ENCODE measurements around the gene ADGRD1.

Gene ADGRD1

DNA sequence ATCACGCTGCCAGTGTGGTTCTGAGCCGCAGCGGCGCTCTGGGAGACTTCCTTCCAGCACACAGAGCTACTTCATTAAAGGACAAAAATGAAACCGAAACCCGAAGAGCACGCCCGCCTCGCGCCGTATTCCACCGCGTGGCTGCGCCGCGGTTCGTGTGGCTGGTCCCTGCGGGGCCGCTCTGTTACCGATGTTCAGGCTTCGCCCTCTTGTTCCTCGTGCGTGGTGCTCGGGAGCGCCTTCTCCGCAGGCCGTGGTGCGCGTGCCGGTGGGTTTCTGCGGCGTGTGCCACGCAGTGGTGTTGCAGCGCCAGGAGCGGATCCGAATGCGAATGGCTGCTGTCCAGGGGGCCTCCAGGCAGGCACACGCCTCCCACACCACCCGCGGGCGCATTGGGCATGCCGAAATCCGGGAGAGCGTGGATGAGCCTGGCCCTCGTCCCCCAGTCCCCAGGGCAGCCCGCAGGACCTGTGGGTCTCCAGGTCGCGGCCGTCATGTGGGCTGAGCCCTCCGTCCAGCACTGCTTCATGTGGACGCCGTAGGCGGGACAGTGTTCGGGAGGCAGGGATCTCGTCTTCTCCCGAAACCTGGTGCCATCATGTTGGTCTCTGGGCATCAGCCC is 91.2 kb downstream of the ADGRD1 start:
- peak in 1 of 5 experiments; percentile 41 for DNase-seq

DNA sequence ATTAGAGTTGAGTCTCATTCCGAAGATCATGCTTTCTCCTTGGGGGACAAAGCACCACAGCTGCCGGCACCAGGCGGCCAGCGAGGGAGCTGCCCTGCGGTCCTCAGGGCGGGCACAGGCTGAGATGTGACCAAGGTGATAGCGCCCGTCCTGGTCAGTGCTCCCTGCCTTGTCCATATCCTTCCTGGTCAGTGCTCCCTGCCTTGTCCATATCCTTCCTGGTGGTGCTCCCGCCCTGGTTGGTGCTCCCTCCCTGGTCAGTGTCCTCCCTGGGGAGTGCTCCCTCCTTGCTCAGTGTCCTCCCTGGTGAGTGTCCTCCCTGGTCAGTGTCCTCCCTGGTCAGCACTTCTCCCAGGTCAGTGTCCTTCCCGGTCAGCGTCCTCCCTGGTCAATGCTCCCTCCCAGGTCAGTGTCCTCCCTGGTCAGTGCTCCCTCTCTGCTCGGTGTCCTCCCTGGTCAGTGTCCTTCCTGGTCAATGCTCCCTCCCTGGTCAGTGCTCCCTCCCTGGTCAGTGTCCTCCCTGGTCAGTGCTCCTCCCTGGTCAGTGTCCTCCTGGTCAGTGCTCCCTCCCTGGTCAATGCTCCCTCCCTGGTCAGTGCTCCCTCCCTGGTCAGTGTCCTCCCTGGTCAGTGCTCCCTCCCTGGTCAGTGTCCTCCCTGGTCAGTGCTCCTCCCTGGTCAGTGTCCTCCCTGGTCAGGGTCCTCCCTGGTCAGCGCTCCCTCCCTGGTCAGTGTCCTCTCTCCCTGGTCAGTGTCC is 92.2 kb downstream of the ADGRD1 start:
- DNase-seq: peak in 1 of 5 experiments; percentile 21

DNA sequence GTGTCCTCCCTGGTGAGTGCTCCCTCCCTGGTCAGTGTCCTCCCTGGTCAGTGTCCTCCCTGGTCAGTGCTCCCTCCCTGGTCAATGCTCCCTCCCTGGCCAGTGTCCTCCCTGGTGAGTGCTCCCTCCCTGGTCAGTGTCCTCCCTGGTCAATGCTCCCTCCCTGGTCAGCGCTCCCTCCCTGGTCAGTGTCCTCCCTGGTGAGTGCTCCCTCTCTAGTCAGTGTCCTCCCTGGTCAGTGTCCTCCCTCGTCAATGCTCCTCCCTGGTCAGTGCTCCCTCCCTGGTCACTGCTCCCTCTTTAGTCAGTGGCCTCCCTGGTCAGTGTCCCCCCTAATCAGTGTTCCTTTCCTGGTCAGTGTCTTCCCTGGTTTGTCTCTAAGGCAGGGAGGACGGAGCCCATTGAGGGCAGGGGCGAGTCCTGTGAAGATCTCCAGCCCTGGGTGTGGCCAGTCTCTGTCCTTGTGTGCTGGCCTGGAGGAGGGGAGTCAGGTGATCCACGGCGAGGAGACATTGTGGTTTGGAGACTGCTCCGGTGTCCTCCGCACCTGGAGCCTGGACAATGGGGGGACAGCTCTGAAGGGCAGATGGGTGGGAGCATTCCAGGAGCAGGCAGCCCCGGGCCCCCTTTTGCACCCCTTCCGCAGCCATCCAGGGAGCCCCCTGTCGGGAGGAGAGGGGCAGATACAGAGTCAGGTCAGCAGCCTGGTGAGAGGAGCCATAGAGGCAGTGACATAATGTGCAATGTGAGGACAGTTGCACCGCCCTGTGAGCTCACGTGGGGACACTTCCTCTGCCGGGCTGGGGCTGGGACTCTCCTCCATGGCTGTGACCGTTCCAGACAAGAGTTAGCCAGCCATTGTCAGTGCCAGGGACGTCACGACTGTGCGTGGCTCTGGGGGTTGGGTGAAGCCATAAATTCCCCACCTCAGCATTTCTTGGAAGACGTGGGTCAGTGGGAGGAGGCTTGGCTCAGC is 93.4 kb downstream of the ADGRD1 start:
- peak in 1 of 5 experiments; percentile 38 for DNase-seq

DNA sequence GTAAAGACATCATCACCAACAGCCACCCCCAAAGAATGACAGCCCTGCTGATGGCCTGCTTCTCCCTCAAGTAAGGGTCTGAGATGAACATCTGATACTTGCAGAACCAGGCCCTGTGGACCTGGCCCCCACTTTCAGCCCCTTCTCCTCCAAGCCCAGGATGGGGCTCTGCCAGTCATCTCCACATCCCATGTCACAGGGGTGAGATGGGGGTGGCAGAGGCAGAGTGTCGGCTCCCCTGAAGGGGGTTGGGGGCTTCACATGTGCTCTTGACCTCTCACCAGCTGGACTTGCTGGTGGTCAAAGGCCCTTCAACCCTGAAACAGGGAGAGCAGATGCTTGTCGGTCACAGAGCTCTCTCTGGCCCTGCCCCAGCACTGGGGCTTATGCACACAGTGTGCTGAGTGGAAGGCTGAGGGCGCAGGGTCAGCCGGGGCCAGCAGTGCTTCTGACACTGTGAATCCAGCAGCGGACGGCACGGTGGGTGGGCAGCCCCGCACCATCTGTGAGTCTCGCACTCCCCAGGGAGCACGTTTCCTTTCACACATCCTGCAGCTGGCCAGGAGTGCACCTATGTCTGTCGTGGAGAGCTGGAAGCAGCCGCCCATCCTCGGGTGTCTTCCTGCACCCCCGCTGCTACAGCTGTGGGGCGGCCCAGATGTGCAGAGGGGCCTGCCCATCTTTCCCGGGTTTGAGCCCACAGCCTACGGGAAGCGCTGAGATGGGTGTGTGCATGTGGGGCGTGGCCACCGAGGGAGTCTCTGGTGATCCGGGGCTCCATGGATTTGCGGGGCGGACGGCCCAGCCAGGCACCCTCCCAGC is 94.3 kb downstream of the ADGRD1 start:
- DNase-seq: no peak

DNA sequence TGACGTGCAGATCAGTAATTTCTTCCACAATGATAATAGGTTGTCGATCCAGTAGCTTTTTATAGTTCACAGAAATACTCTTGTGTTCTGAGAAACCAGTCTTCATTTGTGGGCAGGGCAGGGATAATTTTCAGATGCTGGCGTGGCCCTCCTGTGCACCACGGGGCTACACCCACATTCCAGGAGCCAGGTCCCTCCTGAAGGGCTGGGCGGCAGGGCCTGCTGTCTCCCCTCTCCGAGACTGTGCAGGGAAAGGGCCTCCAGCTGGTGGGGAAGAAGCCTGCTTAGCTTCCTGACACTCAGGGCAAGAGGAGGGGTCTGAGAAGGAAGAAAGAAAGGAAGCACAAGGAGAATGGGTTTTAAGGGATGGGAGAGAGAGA is 94.9 kb downstream of the ADGRD1 start:
- DNase-seq: no peak

DNA sequence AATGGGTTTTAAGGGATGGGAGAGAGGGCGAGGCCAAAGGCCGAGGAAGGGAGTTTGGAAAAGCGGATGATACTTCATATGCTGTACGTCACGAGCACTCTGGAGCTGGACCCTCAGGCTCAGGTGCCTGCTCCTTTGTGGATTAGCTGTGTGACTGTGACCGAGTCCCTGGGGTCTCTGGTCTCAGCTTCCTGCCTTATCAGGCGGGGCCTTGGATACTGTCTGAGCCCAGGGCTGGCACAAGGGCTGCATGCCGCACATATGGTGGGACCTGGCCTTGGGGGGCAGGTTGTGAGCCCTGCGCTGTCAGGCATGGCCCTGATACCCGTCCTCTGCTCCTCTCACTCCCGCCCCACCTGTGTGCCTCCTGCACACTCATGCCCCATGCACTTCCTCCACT is 95.3 kb downstream of the ADGRD1 start:
- DNase-seq: no peak

DNA sequence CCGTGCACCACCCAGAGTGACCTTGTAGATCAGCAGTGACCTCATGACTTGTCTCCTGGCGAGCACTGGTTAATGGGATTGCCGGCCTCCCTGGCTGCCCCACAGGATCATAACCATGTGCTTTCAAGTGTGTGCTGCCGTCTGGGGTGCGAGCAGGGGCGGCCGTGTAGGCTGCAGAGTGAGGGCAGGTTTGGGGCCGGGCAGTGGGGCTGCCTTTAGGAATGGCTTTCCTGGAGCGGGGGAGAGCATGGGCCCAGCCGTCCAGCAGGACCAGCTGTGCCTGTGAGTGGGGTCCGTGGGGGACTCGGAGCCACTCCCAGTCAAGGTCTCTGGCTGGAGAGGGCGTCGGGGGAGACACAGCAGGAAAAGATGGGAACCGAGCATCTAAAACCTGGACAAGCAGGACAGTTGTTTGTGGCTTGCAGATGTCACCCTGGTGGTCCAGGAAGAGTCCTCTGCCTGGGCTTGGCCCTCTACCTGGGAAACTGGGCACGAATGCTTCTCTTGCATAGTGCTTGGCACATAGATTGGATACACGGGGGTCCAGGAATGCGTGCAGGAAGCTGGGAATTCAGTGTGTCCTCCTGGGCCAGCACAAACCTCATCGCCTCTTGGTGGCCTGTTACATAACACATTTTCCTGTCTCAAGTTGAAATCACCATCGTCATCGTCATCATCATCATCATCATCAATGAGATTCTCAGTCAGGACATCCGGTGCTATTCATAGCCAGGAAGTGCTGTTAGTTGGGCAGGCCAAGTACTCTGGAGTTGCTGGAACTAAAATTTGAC is 96.0 kb downstream of the ADGRD1 start:
- DNase-seq: no peak

DNA sequence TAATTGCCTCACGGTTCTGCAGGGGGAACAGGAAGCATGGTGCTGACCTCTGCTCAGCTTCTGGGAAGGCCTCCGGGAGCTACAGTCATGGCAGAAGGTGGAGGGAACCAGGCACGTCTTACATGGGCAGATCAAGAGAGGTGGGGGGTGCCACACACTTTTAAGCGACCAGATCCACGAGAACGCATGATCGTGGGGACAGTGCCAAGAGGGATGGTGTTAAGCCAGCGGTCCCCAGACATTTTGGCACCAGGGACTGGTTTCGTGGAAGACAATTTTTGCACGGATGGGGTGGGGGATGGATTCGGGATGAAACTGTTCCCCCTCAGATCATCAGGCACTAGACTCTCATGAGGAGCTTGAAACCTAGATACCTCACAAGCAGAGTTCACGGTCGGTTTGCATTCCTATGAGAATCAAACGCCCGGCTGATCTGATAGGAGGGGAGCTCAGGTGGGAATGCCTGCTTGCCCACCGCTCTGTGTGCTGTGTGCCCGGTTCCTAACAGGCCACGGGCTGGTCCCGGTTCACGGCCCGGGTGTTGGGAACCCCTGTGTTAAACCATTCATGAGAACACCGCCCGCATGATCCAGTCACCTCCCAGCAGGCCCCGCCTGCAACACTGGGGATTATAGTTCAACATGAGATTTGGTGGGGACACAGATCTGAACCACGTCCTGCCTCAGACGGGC is 96.9 kb downstream of the ADGRD1 start:
- no peak for DNase-seq

DNA sequence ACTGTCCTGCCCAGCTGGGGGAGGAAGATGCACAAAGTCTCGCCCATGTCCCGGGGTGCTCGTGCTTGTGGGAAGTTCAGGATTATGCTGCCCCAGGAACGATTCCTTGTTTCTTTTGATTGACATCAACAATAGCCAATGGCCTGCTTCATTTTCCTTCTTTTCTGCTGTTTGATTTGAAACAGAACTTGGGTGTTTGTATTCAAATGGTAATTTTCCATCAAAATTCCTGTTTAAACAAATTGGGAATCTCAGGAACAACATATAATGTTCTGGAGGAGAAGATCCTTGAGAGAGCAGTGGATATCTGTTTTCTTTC is 97.4 kb downstream of the ADGRD1 start:
- DNase-seq: no peak

DNA sequence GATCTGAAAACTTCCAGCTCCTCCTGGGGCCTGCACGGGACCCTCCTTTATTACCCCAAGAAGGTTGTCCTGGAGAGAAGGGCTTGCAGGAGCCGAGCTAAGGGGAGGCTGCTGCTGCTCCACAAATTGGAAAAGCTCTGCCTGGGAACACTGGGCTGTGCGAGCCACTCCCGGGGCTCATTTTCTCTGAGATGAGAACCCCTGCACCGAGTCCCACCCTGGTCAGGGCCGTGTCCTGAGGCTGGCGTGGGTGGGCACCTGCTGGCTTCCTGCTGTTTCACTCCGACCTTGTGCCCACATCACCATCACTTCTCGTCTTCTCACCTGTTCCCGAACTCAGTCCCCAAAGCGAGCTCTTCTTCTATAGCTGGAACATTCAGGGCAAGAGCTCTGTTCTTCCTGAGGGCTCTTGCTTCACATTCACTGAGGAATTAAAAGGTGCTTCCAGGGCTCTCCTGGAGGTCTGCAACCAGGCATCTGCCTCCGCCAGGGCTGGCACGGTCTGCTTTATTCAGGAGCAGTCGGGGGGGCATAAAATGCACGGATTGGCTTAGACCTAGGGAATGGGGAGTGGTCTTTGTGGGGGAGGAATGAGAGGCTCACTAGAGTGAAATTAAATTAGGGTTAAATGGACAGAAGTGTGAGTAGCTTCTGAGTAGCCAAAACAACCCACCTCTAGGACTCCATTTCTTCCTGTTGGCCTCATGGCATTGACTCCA is 98.5 kb downstream of the ADGRD1 start:
- DNase-seq: no peak

DNA sequence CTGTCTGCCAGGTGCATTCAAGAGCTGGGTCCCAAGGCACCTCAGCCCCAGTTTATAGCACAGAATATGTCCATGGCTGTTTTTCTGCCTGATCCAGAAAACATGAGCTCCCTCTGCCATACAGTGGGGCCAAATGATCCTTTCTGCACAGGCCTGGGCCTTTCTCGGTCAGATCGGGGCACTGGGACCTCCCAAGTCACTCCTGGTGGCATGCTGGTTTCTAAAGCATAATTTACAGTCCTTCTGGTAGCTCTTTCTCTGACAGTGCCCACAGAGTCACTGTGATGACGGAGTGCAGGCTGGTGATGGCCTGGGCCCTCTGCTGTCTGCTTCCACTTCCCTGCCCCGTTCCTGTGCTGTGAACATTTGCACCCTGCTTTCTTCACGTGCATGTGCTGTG is 99.2 kb downstream of the ADGRD1 start:
- DNase-seq: no peak

DNA sequence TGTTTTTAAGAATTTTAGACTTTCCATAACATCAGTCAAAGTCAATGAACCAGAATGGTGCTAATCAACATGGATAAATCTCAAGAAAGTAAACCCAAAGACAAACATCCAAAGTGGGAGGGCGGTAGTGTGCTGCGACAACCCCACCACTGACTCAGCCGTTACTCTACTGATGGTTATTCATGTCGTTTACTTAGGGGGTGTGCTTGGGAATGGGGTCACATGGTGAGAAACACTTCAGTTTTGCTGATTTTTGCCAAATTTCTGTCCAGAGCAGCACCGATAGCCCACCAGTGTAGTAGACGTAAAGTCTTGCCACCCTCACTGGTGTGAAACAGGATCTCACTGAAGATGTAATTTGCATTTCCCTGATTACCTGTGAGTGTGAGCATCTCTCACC is 99.9 kb downstream of the ADGRD1 start:
- DNase-seq: no peak

DNA sequence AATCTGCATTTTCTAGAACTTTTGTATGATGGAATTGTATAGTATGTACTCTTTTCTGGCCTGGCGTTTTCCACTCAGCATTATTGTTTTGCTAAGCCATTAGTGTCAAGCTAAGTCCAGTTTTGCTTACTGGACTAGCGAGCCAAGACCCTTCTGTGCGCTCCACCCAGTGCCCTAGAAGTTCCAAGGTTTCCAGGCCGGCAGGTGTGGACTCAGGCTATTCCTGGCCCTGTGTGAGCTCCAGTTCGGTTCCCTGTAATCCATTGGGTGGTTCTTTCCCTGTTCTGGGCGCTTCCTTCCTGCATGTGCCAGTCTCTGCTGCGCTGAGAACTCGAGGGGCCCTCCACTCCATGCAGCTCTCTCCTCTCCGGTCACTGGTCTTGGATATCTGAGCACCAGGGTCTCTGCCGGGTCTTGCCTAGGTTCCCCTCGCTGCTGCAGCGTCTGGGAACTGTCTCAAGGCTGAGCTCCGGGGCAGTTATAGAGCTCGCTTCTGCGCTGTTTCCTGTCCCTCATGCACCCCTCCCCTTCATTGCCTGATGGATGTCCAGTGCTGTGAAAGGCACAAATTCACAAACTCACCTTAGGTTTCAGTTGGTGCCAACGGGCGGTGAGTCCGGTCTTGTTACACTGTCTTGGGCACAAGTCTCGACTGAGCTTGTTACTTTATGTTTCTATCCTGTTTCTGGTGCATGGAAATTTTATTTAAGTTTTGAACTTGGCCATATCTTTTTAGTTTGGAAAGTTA is 100.8 kb downstream of the ADGRD1 start:
- DNase-seq: no peak

DNA sequence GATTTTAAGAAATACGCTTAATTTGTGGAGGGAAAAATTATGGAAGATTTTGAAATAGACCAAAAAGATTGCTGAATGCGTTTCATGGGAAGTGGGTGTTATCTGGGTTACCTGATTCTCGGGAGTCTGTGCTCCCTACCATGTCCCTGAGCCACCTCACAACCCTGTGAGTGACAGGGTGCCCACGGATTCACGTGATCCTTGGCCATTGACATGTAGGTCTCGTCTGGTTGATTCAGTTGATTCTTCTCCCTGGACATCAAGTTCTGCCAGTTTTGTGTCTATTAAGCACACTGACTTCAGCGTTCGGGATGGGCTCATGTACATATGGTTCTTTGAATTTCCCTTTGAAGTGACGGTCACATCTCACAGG is 101.4 kb downstream of the ADGRD1 start:
- DNase-seq: no peak

DNA sequence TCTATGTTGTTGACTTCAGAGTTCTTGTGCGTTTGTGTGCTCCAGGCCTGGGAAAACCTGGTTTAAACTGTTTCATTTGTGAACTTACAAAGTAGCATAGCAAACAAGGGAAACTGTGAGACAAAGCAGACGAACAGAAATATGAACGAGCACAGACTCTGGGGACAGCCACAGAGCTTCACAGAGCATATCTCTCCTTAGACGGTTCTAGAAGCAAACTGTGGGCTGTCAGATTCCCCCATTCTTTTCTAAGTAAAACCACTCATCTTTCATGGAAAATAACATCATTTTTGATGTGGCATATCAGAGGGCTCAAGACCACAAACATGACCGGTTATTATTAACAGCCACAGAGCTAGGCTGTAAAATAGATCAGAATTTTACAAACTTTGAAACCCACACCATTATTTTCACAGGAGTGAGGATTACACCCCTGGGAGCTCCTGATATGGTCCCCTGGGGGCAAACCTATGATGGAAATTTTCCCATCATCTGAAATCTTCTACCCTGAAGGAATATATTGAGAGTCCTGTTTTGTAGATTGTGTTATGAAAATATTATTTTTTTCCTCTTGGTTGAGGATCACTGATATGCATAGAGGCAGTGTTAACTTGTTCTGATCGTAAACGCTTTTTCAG is 102.0 kb downstream of the ADGRD1 start:
- DNase-seq: peak in 1 of 5 experiments; percentile 19

DNA sequence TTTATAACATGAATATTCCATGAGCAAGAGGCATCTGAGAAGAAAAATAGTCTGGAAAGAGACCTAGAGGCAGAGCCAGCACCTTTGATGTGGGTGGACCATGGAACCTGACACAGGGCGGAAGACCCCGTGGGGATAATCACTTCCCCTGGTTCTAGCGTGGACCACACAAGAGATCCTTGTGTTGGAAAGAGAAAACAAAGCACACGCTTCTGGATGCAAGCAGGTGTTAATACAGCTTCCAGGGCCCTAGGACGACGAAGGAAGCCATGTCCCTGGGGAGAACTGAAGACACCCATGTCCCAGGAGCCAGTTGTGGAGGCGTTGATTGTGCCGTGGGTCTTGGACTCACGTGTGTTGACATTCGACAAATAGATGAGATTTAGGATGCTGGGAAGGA is 102.9 kb downstream of the ADGRD1 start:
- DNase-seq: no peak

DNA sequence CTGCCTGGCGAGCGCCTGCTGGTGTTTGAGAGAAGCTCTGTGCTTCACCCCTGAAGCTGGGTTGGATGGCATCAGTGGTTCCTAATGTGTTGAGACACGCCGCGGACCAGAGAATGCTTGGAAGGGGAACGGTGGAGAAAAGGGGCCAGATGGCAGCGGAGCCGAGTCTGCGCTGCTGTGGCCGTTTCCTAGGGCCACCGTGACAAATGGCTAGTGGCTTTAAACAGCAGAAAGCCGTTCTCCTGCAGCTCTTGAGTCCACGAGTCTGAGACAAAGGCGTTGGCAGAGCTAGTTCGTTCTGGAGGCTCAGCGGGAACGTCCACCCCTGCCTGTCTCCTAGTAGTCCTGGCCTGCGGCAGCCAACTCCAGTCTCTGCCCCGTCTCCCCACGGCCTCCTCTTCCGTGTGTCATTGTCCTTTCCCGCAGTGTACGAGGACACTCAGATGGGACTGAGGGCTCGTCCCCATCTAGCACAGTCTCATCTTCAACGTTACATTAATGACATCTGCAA is 103.6 kb downstream of the ADGRD1 start:
- no peak for DNase-seq

DNA sequence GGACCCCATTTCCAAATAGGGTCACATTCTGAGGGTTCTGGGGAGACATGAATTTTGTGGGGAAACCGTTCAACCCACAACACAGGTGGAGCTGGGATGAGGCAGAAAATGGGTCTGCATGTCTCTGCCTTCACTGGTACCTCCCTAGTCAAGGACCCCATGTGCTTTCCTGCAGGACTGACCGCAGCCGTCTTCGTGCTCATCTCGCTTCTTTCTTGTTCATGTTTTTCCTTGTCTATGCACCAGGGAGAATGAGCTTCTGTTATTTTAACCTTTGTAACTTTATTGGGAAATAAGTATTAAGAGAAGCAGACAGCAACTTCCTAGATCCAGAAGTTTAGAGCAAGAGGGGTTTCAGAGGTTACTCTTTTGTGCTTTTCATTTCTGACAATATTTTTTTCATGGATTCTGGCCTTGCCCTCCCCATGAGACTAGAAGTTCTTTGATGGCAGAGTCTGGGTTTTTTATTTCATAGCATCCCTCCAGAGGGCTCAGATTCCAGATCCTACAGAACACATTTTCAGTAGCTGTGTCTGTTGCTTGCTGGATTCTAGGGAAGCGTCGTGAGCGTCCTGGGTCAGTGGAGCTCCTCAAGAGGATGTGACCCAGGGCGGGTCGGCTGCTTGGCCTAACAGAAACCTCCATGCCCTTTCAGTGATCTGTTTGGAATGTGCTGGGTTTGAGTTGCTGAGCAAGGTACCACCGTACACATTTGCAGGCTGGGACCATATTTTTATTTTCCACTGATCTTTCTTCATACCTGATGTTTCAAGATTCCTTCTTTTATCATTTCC is 104.2 kb downstream of the ADGRD1 start:
- no peak for DNase-seq
